HepG2 (cell line): ENCODE results near the gene COX5B. TPM values are rescaled to one million over a fixed set of nuclear protein-coding genes. Genes with fewer than 3 reads are reported as not detected.
A peak's percentile ranks its signal among the peaks of the same experiment; 100 is the strongest.

Experiments used
- DPF2 ChIP-seq: sonication (generic); formaldehyde crosslinking; IDR thresholded peaks from 2 replicates; pipeline ENCODE4 v1.4.0; 2020; ENCODE audit warnings: mild to moderate bottlenecking, low read depth, missing genetic modification reagents, borderline replicate concordance
- PRMT3 ChIP-seq: sonication (generic); formaldehyde crosslinking; IDR thresholded peaks from 2 replicates; pipeline ENCODE4 v1.8.1; 2022; ENCODE audit warnings: low read depth, mild to moderate bottlenecking, moderate library complexity, missing genetic modification reagents, borderline replicate concordance
- REL ChIP-seq: sonication (generic); formaldehyde crosslinking; conservative IDR thresholded peaks from 2 replicates; pipeline ENCODE4 v1.8.0; 2022; ENCODE audit warnings: mild to moderate bottlenecking, missing genetic modification reagents, moderate library complexity
- TBX2 ChIP-seq: sonication (generic); formaldehyde crosslinking; IDR thresholded peaks from 2 replicates; pipeline ENCODE4 v1.5.0; 2020; ENCODE audit warnings: missing genetic modification reagents, mild to moderate bottlenecking, borderline replicate concordance
- TIGD3 ChIP-seq: sonication (generic); formaldehyde crosslinking; IDR thresholded peaks from 2 replicates; pipeline ENCODE4 v1.5.1; 2020; ENCODE audit warnings: mild to moderate bottlenecking, missing genetic modification reagents, borderline replicate concordance
- ZFP36 ChIP-seq: fragments of 150-350 bp; IDR thresholded peaks from 2 replicates; pipeline ENCODE4 v1.6.1; 2018; ENCODE audit warnings: borderline replicate concordance, low read length, low read depth; ENCODE audit not compliant: partially characterized antibody
- ZNF569 ChIP-seq: sonication (generic); formaldehyde crosslinking; IDR thresholded peaks from 2 replicates; pipeline ENCODE4 v1.5.0; 2020; ENCODE audit warnings: mild to moderate bottlenecking, missing genetic modification reagents, moderate library complexity, borderline replicate concordance
- ZNF776 ChIP-seq: sonication (generic); formaldehyde crosslinking; IDR thresholded peaks from 2 replicates; pipeline ENCODE4 v1.4.0; 2020; ENCODE audit warnings: mild to moderate bottlenecking, missing genetic modification reagents
- polyA plus RNA-seq, 8 experiments: library from polyadenylated mRNA; depleted of rRNA in 3 of 8; stranded (reverse) in 7 of 8; unstranded in 1 of 8; fragments of >200 nt; fragmentation: Illumina TruSeq in 4 of 8; extraction: Trizol in 4 of 8; gene quantifications; 2 replicates each; pipeline versions ENCODE4 v1.2.1 to v1.2.3, GENCODE V29; 2011 to 2016; ENCODE audit warnings: low read depth in 4 of 8, missing spikeins in 1 of 8, mixed read lengths in 1 of 8; ENCODE audit not compliant: insufficient read depth in 1 of 8
- total RNA-seq, 5 experiments: library from RNA; depleted of rRNA; stranded (reverse); fragments of >200 nt; fragmentation: Illumina TruSeq; extraction: Trizol; gene quantifications; 2 replicates each; pipeline ENCODE4 v1.2.3, GENCODE V29; 2016; ENCODE audit warnings: low read depth in 1 of 5
- TF ChIP-seq, protein P1 (sequence below): sonication (generic); formaldehyde crosslinking; IDR thresholded peaks from 2 replicates; pipeline ENCODE4 v1.5.0; 2020; ENCODE audit warnings: mild to moderate bottlenecking, missing genetic modification reagents

Gene COX5B
- total and polyA plus RNA-seq, 2 of the 13 experiments (the other 11 are each of a cell fraction or from before 2014, with no cell fraction given): 453 to 536 TPM

DNA sequence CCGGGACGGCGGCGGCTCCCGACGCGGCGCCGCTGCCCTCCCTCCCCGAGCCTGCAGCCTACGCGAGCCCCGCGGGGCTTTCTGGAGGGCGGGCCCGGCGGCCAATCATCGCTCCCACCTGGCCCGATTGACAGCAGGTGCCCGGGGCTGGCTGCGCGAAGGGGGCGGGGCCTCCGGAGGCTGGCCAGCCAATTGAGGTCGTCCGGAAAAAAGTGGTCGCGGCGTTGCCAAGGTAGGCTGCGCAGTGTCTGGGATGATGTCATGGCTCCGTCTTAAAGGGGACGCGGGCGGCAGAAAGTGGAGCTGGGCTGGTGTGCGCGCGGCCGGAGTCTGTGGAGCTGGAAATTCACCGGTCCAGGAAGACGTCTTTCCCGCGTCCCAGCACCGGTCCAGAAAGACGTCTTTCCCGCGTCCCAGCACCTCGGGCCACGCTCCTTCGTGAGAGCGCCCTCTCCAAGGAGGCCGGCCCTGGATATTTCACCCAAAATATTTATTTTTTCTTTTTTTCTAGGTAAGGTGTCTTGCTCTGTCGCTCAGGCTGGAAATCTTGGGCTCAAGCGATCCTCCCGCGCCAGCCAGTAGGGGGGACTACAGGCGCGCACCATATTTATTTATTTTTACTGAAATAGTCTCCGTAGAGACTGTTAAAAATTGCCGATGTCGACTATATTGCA lies 18.2 kb downstream of the COX5B start, which contains the start of gene ACTR1B (continued):
- TF ChIP-seq TIGD3 (CRISPR knock-in tag) (no peak), TBX2 (CRISPR knock-in tag) (peak; percentile 71), ZNF776 (CRISPR knock-in tag) (no peak; the same call in 1 of the 2 replicates), PRMT3 (CRISPR knock-in tag) (no peak), ZNF569 (CRISPR knock-in tag) (no peak), REL (CRISPR knock-in tag) (no peak), ZFP36 (no peak), DPF2 (CRISPR knock-in tag) (no peak)
- TF ChIP-seq, protein P1, sequence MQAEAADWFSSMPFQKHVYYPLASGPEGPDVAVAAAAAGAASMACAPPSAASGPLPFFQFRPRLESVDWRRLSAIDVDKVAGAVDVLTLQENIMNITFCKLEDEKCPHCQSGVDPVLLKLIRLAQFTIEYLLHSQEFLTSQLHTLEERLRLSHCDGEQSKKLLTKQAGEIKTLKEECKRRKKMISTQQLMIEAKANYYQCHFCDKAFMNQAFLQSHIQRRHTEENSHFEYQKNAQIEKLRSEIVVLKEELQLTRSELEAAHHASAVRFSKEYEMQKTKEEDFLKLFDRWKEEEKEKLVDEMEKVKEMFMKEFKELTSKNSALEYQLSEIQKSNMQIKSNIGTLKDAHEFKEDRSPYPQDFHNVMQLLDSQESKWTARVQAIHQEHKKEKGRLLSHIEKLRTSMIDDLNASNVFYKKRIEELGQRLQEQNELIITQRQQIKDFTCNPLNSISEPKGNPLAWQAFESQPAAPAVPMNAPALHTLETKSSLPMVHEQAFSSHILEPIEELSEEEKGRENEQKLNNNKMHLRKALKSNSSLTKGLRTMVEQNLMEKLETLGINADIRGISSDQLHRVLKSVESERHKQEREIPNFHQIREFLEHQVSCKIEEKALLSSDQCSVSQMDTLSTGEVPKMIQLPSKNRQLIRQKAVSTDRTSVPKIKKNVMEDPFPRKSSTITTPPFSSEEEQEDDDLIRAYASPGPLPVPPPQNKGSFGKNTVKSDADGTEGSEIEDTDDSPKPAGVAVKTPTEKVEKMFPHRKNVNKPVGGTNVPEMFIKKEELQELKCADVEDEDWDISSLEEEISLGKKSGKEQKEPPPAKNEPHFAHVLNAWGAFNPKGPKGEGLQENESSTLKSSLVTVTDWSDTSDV (CRISPR knock-in tag): no peak
